ENCODE measurements around the gene RPL13. TPM values are rescaled to one million over a fixed set of nuclear protein-coding genes. Genes with fewer than 3 reads are reported as not detected.

Gene RPL13
- total and polyA plus RNA-seq, 9 of the 15 experiments (the other 6 are each of a cell fraction or from before 2014, with no cell fraction given): 227 to 6,042 (median 1,633) TPM

DNA sequence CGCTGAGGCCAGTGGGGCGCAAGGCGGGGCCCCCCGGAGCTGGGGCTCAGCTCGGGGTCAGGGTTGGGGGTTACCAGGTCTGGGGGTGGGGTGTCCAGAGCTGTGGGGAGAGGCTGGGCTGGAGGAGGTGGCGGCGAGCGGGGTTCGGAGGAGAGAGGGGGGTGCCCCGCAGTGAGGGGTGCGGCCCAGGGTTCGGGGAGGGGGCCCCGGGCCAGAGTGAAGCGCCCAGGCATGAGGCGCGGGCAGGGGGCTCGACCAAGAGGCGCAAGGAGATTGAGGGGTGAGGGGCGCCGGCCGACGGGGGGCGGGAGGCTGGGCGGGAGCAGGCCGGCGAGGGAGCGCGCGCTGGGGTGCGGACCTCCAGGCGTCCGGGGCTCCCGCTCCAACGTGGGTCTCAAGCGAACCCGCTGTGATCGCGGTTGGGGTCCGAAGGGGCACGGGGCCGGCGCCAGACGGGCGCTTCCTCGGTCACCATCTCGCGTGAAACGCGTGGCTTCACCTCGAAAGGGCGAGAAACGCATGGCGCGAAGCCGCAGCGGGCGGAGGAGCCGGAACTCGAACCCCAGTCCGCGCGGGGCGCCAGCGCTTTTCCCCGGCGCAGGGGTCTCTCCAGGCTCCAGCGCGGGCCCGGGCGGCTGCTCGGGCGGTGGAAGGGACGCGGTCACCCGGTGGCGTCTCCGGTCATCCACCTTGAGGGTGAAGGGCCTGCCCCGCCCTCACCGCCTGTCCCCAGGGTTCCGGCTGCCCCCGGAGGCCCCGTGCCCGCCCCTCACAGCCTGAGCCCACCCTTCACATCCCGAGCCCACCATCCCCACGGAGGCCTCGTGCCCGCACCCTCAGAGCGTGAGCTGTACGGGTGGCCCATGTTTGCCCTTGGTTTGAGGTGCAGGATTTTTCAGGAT is 15.9 kb downstream of the RPL13 start (continued):
- TF ChIP-seq, protein P1, sequence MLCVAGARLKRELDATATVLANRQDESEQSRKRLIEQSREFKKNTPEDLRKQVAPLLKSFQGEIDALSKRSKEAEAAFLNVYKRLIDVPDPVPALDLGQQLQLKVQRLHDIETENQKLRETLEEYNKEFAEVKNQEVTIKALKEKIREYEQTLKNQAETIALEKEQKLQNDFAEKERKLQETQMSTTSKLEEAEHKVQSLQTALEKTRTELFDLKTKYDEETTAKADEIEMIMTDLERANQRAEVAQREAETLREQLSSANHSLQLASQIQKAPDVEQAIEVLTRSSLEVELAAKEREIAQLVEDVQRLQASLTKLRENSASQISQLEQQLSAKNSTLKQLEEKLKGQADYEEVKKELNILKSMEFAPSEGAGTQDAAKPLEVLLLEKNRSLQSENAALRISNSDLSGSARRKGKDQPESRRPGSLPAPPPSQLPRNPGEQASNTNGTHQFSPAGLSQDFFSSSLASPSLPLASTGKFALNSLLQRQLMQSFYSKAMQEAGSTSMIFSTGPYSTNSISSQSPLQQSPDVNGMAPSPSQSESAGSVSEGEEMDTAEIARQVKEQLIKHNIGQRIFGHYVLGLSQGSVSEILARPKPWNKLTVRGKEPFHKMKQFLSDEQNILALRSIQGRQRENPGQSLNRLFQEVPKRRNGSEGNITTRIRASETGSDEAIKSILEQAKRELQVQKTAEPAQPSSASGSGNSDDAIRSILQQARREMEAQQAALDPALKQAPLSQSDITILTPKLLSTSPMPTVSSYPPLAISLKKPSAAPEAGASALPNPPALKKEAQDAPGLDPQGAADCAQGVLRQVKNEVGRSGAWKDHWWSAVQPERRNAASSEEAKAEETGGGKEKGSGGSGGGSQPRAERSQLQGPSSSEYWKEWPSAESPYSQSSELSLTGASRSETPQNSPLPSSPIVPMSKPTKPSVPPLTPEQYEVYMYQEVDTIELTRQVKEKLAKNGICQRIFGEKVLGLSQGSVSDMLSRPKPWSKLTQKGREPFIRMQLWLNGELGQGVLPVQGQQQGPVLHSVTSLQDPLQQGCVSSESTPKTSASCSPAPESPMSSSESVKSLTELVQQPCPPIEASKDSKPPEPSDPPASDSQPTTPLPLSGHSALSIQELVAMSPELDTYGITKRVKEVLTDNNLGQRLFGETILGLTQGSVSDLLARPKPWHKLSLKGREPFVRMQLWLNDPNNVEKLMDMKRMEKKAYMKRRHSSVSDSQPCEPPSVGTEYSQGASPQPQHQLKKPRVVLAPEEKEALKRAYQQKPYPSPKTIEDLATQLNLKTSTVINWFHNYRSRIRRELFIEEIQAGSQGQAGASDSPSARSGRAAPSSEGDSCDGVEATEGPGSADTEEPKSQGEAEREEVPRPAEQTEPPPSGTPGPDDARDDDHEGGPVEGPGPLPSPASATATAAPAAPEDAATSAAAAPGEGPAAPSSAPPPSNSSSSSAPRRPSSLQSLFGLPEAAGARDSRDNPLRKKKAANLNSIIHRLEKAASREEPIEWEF (CRISPR knock-in tag; IDR thresholded peaks at IDR 0.05): no peak
- TF ChIP-seq ZEB2 (IDR thresholded peaks at IDR 0.05): no peak
- TF ChIP-seq SAFB2 (IDR thresholded peaks at IDR 0.05; ENCODE audit: borderline replicate concordance, low read depth, low read length, severe bottlenecking): no peak
- TF ChIP-seq, protein P2, sequence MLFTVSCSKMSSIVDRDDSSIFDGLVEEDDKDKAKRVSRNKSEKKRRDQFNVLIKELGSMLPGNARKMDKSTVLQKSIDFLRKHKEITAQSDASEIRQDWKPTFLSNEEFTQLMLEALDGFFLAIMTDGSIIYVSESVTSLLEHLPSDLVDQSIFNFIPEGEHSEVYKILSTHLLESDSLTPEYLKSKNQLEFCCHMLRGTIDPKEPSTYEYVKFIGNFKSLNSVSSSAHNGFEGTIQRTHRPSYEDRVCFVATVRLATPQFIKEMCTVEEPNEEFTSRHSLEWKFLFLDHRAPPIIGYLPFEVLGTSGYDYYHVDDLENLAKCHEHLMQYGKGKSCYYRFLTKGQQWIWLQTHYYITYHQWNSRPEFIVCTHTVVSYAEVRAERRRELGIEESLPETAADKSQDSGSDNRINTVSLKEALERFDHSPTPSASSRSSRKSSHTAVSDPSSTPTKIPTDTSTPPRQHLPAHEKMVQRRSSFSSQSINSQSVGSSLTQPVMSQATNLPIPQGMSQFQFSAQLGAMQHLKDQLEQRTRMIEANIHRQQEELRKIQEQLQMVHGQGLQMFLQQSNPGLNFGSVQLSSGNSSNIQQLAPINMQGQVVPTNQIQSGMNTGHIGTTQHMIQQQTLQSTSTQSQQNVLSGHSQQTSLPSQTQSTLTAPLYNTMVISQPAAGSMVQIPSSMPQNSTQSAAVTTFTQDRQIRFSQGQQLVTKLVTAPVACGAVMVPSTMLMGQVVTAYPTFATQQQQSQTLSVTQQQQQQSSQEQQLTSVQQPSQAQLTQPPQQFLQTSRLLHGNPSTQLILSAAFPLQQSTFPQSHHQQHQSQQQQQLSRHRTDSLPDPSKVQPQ (CRISPR knock-in tag; IDR thresholded peaks at IDR 0.05; ENCODE audit: borderline replicate concordance): no peak
- TF ChIP-seq FOSL1 (tag; conservative IDR thresholded peaks at IDR 0.05): no peak
- TF ChIP-seq, protein P3, sequence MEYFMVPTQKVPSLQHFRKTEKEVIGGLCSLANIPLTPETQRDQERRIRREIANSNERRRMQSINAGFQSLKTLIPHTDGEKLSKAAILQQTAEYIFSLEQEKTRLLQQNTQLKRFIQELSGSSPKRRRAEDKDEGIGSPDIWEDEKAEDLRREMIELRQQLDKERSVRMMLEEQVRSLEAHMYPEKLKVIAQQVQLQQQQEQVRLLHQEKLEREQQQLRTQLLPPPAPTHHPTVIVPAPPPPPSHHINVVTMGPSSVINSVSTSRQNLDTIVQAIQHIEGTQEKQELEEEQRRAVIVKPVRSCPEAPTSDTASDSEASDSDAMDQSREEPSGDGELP (CRISPR knock-in tag; IDR thresholded peaks at IDR 0.05; ENCODE audit: borderline replicate concordance): peak; percentile 7; the same call in 1 of the 2 replicates
- no peak for TF ChIP-seq RAD51 (IDR thresholded peaks at IDR 0.05; ENCODE audit: borderline replicate concordance, low read depth)
- TF ChIP-seq POLR3G (IDR thresholded peaks at IDR 0.05; ENCODE audit: extremely low read depth, insufficient read length, insufficient replicate concordance): no peak
- TF ChIP-seq MXI1 (IDR thresholded peaks at IDR 0.05; ENCODE audit: low read depth, low read length): 0 out of 2 replicates have a peak, but pooled peaks have one; percentile 35
- TF ChIP-seq MAFF (IDR thresholded peaks at IDR 0.05; ENCODE audit: low read length): no peak
- peak; percentile 84 for TF ChIP-seq SAFB (IDR thresholded peaks at IDR 0.05; ENCODE audit: borderline replicate concordance, low read depth, low read length)
- no peak for TF ChIP-seq ZNF324 (CRISPR knock-in tag; IDR thresholded peaks at IDR 0.05)
- no peak for TF ChIP-seq DIDO1 (tag; IDR thresholded peaks at IDR 0.05; ENCODE audit: low read depth)
- TF ChIP-seq ETV1 (tag; conservative IDR thresholded peaks at IDR 0.05; ENCODE audit: low read depth): no peak
- no peak for TF ChIP-seq CCNT2 (IDR thresholded peaks at IDR 0.05; ENCODE audit: borderline replicate concordance, extremely low read depth, insufficient read length, low read depth, low read length)
